ENCODE results near the gene NUFIP1.
"Not testable (repeated sequence)": the region's sequence is repeated elsewhere in the genome, so short reads cannot be mapped to it uniquely, and the experiment has no call there.

Gene NUFIP1
- total RNA-seq: 9.1 to 20.5 (median 13.4) reads per million in 4 experiments

DNA sequence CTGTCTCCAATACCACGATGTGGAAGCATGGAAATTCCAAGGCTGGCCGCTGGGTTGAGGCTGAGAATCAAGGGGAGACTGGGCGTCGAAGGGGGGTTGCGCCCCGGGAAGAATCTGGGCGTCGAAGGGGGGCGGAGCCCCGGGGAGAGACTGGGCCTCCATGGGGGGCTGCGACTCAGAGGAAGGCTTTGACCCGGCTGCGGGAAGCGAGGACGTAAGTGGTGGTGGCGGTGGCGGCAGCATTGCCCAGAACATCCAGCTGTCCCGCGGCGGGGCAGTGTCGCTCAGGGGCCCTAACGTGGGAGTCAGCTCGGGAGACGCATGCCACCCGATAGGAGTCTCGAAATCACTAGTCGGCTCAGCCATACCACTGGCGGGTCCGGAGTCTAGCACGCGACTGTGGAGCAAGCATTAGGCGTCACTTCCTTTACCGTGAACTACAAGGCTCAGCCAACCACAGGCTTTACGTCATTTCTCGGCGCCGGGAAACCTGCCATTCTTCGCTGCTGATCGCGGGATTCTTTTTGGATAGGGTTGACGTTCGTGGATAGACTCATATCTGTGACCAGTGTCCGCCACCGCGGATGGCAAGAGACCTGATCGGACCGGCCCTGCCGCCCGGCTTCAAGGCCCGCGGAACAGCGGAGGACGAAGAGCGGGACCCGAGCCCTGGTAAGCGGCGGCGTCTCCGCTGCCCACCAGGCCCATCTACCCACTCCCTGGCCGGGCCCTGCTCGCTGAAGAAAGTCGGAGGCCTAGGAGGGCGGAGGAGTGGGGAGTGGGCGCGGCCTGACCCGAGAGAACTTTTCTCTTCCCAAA, at the start of gene NUFIP1, which contains the start of gene GPALPP1:
Gene NUFIP1 (minus strand): TSS at position 401 of the 819 bp plus-strand sequence. CDS start 35 bp downstream, at position 366.
Gene GPALPP1 (plus strand): TSS at position 468 of the 819 bp plus-strand sequence. CDS start 117 bp downstream, at position 585.
- DNase-seq: peak; percentile 85

DNA sequence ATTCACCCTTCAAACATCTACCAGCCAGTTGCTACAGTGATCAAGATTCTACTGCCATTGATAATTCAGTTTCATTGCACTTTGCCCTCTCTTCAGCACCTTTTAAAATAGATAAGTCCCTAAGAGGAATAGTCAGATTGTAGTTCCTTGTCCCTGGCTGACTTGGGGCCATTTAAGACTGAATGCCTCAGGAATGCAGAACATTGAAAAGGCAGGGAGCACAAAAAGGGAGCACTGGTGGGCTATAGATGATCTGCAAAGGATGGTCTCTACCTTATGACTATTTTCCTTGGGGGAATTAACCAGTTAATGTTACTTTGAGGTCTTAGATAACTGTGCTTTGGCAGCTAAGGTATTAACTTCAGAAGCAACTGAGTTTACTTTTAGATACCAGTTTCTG, 46.9 kb upstream of the NUFIP1 start:
- no peak for DNase-seq

DNA sequence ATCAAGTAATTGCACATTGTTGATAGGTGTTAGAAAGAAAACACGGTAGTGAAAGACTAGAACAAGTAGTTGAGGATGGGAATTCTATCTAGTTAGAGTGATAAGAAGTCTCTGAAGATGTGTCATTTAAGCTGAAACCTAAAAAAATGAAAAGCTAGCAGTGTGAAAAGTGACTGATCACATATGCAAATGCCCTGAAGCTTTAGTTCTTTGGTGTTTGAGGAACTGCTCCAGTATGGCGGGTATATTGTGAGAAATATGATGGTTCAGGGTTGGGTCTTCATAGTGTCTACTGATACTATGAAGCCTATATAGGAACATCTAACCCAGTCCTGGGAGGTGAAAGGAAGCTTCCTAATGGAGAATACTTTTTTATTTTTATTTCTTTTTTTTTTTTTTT, 45.1 kb upstream of the NUFIP1 start:
- no peak for DNase-seq

DNA sequence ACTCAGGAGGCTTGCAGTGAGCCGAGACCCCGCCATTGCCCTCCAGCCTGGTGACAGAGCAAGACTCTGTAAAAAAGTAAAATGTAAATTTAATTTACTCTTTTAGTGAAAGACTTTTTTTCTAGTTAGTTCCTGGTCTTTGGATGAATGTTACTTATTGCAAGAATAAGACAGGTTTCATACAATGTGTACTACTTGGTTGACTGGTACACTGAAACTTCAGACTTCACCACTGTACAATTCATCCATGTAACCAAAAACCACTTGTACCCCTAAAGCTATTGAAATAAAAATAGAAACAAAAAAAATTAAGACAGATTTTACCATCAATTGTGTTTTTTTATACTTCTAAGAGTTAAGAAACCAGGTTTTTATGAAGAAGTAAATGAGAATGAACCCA, 35.6 kb upstream of the NUFIP1 start:
- DNase-seq: no peak

DNA sequence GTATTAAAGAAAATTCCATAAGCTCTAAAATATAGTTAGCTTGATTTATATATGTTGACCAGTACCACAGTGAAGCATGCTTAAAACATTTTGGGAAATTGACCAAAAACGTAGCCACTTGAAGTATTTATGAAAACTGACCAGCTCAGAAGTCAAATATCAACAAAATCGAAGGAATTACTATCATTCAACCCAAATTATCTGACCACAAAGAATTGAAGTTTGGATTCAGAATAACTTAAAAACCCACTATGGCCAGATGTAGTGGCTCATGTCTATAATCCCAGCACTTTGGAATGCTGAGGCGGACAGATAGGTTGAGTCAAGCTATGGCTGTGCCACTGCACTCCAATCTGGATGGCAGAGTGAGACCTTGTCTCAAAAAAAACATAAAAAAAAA, 32.0 kb upstream of the NUFIP1 start:
- DNase-seq: no peak

DNA sequence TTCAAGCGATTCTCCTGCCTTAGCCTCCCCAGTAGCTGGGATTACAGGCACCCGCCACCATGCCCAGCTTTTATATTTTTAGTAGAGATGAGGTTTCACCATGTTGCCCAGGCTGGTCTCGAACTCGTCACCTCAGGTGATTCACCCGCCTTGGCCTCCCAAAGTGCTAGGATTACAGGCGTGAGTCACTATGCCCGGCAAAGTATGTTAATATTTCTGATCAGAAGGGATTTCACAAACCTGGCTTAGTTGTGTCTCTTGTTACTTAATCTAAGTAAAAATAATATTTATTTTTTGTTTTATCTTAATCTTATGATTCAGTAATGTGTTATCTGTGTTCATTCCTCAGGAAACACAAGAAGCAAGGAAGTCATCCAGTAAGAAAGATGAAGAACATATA, 30.7 kb upstream of the NUFIP1 start:
- not testable (repeated sequence) for DNase-seq

DNA sequence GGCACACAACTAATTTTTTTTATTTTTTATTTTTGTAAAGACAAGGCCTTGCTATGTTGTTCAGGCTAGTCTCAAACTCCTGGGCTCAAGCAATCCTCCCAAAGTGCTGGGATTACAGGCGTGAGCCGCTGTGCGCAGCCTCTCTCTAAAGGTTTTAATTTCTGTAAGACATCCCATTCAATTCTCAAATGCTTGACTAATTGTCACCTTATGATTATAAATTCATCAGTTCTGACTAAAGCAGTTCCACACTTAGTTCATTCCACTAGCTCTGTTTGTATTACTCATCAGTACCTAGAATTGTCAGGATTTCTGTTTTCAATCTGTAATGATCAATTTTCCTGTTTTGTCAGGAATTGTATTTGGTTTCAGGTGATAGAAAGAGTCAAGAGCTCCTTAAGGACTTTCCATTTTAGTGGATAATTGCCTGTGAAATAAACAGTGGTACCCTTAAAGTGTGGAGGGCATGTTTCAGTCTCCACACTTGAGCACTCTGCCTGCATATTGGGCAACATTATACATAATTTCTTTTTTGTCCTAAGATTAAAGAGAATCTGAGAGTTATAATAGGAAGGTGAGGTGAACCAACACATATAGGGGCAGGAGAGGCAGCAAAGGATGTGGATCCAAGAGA, 27.6 kb upstream of the NUFIP1 start:
- no peak for DNase-seq

DNA sequence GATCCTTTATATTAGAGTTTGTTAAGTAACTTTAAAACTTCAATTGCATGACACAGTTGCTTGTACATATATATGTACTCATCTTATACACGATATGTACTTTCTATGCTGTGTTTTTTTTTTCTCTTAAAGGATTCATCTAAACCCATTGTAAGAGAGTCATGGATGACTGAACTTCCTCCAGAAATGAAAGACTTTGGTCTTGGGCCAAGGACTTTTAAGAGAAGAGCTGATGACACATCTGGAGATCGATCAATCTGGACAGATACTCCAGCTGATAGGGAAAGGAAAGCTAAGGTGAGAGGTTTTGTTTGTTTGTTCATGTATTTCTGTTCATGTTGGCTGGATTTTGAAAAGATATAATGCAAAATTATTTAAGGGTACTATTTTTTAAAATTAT, 26.0 kb upstream of the NUFIP1 start:
- no peak for DNase-seq

DNA sequence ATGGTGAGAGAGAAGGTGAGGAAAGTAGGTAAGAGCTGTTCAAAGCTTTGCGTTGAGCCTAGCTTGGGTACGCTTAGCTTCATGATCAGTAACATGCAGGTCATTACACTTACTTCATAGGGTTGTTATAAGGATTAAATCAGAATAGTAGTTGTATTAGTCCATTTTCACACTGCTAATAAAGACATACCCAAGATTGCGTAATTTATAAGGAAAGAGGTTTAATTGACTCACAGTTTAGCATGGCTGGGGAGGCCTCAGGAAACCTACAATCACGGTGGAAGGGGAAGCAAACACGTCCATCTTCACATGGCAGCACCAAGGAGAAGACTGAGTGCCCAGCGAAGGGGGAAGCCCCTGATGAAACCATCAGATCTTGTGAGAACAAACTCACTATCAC, 21.9 kb upstream of the NUFIP1 start:
- DNase-seq: no peak

DNA sequence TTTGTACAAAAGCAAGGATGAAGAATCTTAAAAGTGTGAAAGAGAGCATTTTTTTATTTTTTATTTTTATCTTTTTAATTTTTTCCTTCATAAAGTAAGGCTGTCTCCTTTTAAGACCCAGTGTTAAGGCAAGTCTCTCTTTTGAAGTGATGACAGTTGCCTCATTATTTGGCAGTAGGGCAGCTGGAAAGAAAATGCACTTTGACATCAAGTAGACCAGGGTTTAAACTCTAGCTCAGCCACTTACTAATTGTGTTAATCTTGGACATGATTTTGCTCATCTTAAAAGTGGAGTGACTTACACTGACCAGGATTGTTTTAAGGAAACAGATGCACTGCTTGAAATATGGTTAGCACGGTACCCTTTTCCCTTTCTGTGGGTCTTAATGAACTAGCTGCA, 18.6 kb upstream of the NUFIP1 start:
- DNase-seq: no peak

DNA sequence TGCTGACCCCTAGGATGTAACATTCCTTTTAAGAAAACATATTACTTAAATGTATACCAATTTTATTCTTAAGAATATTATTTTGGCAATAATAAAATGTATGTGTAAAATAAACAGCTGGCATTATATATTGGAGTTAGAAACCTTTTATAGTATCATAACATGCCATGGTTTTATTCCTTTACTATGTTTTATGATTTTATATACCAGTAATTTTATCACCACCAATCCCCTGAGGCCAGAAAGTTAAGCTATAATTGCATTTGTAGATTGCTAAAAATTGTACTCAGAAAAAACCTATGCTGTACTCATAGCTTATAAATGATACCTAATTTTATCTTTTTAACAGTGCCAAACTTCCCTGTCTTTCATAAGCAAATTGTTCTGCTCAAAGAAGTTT, 18.0 kb upstream of the NUFIP1 start:
- no peak for DNase-seq

DNA sequence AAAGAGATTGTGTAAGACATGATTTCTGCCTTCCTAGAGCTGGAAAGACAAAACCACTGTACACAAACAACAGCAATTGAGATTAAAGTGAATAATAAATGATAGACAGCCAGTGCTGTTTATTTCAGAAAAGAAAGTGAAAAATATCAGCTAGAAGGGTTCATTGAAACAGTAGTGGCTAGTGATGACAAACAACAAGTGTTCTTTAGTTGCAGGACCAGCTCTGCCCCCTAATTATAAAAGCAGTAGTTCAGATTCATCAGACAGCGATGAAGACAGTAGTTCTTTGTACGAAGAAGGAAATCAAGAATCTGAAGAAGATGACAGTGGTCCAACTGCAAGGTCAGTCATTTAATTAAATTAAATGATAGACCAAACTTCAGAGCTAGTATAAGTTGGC, 14.8 kb upstream of the NUFIP1 start:
- DNase-seq: no peak

DNA sequence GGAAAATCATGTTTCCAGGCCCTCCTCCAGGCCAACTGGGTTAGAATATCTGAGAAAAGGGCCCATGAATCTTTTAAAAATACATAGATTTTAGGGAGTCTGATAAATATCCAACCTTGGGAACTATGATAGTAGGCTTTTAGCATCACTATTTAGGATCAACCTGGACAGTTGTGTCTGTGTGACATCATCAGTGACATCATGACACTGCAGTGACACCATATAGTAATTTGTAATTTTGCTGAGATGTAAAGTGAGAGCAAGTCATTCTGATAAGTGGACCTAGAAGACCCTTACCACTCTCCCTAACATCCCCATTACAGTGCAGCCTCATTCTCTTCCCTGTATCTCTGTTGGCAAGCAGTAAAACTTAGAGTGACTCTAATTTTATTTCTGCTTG, 14.1 kb upstream of the NUFIP1 start:
- no peak for DNase-seq

DNA sequence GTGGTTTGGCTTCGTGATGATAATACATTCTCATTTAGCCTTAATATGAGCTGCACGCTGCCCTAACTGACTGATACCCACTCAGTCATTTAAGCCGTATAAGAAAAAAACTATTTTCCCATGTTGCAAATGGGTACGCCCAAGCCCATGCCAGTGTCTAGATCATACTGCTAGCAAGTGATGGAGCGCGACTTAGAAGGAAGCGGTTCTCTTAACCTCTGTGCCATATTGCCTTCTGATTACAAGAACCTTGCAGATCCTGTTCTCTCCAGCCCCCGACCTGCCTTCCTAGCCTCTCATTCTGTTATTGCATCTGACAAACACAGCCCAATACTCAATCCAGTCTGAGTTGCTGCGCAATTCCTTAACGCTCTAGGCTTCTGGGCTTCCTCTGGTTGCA, 670 bp upstream of the NUFIP1 start:
- no peak for DNase-seq

DNA sequence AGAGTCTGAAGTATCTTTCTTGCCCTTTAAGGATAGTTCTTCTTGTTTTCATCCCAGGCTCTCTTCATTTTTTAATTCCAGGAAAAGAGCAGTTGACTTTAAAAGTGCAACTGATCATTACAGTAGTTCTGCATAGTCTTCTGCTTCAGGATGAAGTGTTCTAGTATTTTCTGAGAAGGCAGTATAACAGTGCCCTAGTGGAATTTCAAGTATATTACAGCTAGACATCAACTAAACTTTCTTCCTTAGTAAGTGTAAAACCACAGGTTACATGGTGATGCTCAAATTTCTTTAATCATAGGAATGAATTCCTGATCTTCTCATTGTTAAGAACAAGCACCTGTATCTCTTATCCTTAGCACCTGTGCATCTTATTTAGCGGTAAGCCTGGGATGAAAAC, 10.9 kb downstream of the NUFIP1 start:
- no peak for DNase-seq

DNA sequence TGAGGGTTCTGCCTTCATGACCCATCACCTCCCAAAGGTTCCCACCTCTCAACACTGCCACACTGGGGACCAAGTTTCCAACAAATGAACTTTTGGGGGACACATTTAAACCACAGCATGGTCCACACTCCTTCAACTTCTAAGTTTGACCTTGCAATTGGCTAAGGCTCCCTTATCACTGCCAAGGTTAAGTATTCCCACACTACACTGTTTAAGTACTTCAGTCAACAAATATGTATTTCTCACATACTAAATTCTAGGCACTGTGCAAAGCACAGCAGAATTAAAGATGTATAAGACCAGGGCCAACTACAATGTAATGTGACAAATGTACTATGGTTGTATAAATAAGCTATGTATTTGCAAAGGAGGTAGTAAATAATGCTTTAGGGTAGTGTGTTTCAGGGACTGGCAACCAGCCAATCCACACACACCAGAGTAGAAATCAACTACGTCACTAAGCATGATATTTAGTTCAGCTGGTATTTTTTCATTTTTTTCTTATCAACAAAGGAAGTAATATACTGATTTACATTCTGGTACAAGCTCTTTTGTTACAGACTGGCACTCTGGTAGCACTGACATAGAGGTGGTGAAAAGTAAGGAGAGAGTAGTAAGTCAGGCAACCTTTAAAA, 12.2 kb downstream of the NUFIP1 start:
- DNase-seq: no peak

DNA sequence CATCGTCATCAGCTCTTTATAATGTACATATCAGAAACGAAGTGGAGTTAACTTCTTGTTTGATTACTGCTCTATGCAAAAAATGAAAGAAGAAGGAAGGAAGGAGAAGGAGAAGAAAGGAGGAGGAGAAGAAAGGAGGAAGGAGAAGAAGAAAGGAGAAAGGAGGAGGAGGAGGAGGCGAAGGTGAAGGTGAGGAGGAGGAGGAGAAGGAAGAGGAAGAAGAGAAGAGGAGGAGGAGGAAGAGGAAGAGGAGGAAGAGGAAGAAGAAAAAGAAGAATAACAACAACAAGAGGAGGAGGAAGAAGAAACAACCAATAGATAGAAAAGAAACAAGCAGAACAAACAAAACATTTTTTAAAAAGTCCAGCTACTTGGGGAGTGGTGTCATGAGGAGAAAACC, 13.1 kb downstream of the NUFIP1 start:
- no peak for DNase-seq

DNA sequence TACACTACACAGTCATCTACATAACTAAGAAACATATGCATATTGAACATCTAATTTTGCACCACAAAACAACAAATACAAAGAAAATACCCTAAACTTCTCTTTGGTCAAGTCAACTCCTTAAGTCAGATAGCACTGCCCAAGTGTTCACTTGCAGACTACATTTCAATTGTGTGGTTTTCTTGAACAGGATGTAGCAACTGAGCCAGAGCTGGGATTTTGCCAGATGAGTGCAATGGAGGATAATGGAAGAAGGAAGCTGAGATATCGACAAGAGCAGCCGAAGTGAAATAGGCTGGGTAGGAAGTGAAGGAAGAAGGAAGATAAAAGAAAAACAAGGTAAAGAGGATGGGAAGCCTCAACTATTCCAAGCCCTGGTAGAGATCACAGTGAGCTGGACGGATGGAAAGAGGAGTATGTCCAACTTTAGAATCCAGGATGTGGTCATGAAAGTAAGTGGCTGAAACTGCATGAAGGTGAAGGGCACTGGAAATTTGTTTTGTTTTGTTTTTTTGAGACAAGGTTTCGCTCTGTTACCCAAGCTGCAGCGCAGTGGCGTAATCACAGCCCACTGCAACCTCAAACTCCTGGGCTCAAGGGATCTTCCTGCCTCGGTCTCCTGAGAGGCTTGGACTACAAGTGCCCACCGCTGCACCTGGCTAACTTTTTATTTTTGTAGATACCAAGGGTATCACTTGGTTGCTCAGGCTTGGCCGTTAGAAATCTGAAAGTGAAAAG, 15.0 kb downstream of the NUFIP1 start:
- no peak for DNase-seq

DNA sequence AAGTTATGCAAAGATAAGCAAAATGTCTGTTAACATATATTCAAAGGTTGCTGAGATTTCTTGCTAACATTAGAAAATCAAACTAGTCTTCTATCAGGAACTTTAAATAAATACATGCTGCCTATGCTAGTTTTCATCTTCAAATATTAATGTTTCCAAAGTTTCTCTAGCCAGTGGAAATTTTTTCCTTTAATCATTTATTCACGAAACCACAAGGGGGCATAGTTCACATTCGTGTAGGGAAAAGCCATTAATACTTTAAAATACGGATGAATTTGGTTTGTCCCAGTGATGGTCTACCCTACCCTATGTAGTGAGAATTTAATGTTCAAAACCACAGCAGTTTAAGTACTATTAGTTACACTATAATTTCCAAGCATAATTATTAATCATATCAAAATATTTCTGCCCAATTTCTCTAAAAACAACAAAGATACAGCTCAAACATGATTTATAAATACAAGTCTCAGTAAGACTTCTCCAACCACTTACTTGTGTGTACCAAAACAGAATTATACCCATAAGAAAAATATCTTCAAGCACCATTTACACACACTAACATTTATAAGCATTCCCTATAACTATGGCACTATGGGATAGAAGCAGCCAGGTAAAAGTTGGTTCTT, 16.2 kb downstream of the NUFIP1 start:
- DNase-seq: no peak

DNA sequence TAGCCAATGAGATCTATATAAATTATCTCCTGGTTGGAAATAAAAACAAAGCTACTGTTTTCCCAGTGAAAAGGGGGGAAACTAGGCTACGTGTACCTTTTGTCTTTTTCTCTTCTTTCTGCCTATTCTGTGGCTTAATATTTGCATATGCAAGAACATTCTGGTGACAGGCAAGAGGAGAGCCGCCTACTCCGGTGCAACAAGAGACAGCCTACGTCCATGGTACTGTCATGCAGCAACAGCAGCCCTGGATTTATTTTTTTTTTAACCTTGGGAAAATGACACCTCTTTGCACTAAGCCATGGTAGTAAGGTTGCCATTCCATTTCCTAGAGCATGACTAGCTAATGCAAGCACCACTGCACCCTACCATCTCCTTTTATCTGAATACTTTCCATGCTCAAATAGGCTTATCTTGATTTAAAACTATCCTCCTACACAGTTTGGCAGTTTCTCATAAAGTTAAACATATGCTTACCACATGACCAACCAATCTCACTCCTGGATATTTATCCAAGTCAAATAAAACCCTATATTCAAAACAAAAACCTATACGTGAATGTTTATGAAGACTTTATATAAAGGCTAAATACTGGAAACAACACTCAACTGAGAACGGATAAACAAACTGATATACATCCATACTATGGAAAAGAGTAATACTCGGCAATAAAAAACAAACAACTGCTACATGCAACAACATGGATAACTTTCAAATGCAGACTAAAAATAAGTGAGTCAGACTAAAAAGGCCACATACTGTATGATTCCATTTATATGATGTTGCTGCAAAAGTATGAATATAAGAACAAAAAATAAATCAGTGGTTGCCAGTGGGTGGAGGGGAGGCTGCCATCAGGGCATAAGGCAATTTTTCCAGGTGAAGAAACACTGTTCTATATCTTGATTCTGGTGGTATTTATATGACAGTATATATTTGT, 17.3 kb downstream of the NUFIP1 start:
- DNase-seq: no peak

Data from effector CD8-positive, alpha-beta T cell (primary cell).